Activated T-helper 17 cell treated with anti-CD3 and anti-CD28 coated beads, Interleukin-2, amount 50 U/mL, for 72 hours (primary cell): ENCODE measurements around the gene AUTS2. TPM values are rescaled to one million over a fixed set of nuclear protein-coding genes. Genes with fewer than 3 reads are reported as not detected.

Experiments
- ATAC-seq: fragments of 150-1000 bp; cut with Tn5 transposase; replicated peaks from 2 replicates; pipeline ENCODE4 v1.10.0; 2021; ENCODE audit warnings: mild to moderate bottlenecking, moderate library complexity
- H3K27ac Mint-ChIP-seq: one replicate; pipeline ENCODE4 v1.8.0; 2022; ENCODE audit warnings: mixed read lengths
- H3K27me3 Mint-ChIP-seq: one replicate; pipeline ENCODE4 v1.8.0; 2022; ENCODE audit warnings: mixed read lengths
- H3K36me3 Mint-ChIP-seq: one replicate; pipeline ENCODE4 v1.8.0; 2022; ENCODE audit warnings: low read depth, mild to moderate bottlenecking, mixed read lengths
- H3K4me1 Mint-ChIP-seq: one replicate; pipeline ENCODE4 v1.8.0; 2022; ENCODE audit warnings: mixed read lengths
- H3K4me3 Mint-ChIP-seq: one replicate; pipeline ENCODE4 v1.8.0; 2022; ENCODE audit warnings: mild to moderate bottlenecking, mixed read lengths
- H3K9me3 Mint-ChIP-seq: one replicate; pipeline ENCODE4 v1.8.0; 2022; ENCODE audit warnings: mixed read lengths
- total RNA-seq, 2 donors: library from RNA; stranded (reverse); gene quantifications; one replicate each; pipeline ENCODE4 v1.2.3, GENCODE V29; 2022

Gene AUTS2
- total RNA-seq, 2 donors from 2014 or later: 20.1 to 39.9 TPM

DNA sequence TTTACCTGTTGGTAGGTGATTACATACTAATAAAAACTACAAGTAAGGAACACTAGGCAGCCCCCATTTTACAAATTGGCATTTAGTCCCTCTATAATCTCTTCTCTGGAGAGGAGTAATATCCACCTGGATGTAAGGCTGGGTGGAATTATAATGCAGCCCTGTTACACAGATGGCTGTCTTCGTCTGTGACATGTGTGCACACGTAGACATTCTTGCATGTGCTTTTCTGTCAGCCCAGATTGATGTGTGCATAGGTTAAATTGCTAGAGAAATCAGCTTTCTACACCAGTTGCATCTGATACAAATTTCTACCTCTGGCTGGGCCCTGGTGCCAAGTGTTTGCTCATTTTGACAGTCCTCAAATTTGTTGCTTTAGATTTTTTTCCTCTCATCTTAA is 715.9 kb downstream of the AUTS2 start:
- peaks cover 10% of the 10 kb centered on the region for H3K9me3 Mint-ChIP-seq
- no peaks in the 10 kb centered on the region for H3K36me3 Mint-ChIP-seq

GRCh38 chr7:70316745-70317144 is 718.5 kb downstream of the AUTS2 start:
- peak; percentile 55 for ATAC-seq
- Mint-ChIP-seq H3K36me3 (no peaks in the 10 kb centered on the region), H3K4me1 (peaks cover 10% of the 10 kb centered on the region), H3K9me3 (peaks cover 10% of the 10 kb centered on the region), H3K27ac (no peak overlapping the region), H3K4me3 (peak overlapping the region; percentile 16), H3K27me3 (no peaks in the 10 kb centered on the region)

More for the DNA sequence above, 715.9 kb downstream of the AUTS2 start:
- ATAC-seq: no peak
- no peak overlapping the region for H3K4me3 Mint-ChIP-seq
- peaks cover 14% of the 10 kb centered on the region for H3K4me1 Mint-ChIP-seq
- H3K27me3 Mint-ChIP-seq: no peaks in the 10 kb centered on the region
- H3K27ac Mint-ChIP-seq: no peak overlapping the region

- H3K27ac Mint-ChIP-seq: no peak overlapping the region
- peaks cover 10% of the 10 kb centered on the region for H3K9me3 Mint-ChIP-seq
- H3K4me1 Mint-ChIP-seq: peaks cover 10% of the 10 kb centered on the region
- H3K36me3 Mint-ChIP-seq: no peaks in the 10 kb centered on the region
- no peak for ATAC-seq
- H3K27me3 Mint-ChIP-seq: no peaks in the 10 kb centered on the region
- peak overlapping the region; percentile 16 for H3K4me3 Mint-ChIP-seq
Measured at GRCh38 chr7:70317356-70317755, 719.1 kb downstream of the AUTS2 start.

DNA sequence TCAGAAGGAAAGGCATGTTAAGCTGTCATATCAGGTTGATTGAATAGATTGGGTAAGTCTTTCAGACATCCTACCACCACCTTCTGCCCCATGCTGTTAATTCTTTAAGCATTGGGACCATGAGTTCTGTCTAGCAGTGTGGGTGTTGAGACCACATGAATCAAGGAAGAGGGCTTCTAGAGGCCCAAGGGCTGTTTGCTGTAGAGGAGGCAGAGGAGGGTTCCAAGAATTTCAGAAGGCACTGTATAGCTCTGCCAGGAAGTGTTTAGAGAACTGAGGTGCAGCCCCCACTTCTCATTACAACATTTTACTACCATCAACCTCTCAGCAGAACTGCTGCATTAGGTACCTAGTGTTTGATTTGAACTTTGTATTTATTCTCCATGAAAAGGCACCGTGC is 720.2 kb downstream of the AUTS2 start:
- no peaks in the 10 kb centered on the region for H3K36me3 Mint-ChIP-seq
- no peaks in the 10 kb centered on the region for H3K27me3 Mint-ChIP-seq
- no peak overlapping the region for H3K27ac Mint-ChIP-seq
- ATAC-seq: peak; percentile 16
- H3K4me3 Mint-ChIP-seq: no peak overlapping the region
- peaks cover 10% of the 10 kb centered on the region for H3K4me1 Mint-ChIP-seq
- peaks cover 10% of the 10 kb centered on the region for H3K9me3 Mint-ChIP-seq

GRCh38 chr7:70319057-70319456 is 720.8 kb downstream of the AUTS2 start:
- Mint-ChIP-seq H3K4me1 (peaks cover 10% of the 10 kb centered on the region), H3K27me3 (no peaks in the 10 kb centered on the region), H3K27ac (no peak overlapping the region), H3K9me3 (peaks cover 10% of the 10 kb centered on the region), H3K36me3 (no peaks in the 10 kb centered on the region), H3K4me3 (no peak overlapping the region)
- no peak for ATAC-seq

GRCh38 chr7:70321016-70321590 is 722.8 kb downstream of the AUTS2 start:
- Mint-ChIP-seq H3K27ac (no peak overlapping the region), H3K9me3 (peaks cover 10% of the 10 kb centered on the region), H3K27me3 (no peaks in the 10 kb centered on the region), H3K36me3 (no peaks in the 10 kb centered on the region), H3K4me1 (peaks cover 11% of the 10 kb centered on the region), H3K4me3 (no peak overlapping the region)
- no peak for ATAC-seq

GRCh38 chr7:70322856-70323255 is 724.6 kb downstream of the AUTS2 start:
- no peak overlapping the region for H3K27ac Mint-ChIP-seq
- H3K27me3 Mint-ChIP-seq: no peaks in the 10 kb centered on the region
- ATAC-seq: no peak
- H3K4me3 Mint-ChIP-seq: no peak overlapping the region
- H3K9me3 Mint-ChIP-seq: peaks cover 8% of the 10 kb centered on the region
- no peaks in the 10 kb centered on the region for H3K36me3 Mint-ChIP-seq
- peaks cover 9% of the 10 kb centered on the region for H3K4me1 Mint-ChIP-seq

DNA sequence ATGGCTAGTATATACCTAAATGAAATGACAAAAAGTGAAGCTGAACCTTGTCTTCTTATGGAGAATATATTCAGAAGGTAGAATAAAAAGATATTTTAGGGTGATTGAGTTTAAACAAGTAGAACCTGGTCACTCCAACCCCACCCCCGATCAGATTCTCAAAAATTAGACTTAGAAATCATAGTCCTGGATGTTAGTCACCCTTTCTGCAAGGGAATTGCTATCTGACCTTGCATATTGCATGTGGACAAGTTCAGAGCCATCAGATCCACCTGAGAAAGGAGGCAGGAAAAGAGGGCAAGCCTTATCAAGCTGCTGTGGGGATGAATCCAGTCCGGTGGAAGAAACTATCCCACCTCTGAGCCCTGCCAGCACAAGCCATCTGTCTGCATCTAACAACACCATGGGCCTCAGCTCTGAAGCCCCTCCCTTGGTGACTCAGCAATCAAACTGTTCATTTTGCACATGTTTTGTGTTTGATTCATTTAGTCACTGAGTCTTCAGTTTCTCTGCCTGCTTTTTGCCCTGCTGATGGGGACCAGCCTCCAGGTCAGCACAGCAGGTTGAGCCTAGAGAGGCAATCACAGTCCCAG is 727.3 kb downstream of the AUTS2 start:
- no peak overlapping the region for H3K4me3 Mint-ChIP-seq
- no peaks in the 10 kb centered on the region for H3K27me3 Mint-ChIP-seq
- ATAC-seq: no peak
- H3K36me3 Mint-ChIP-seq: no peaks in the 10 kb centered on the region
- peaks cover 4% of the 10 kb centered on the region for H3K4me1 Mint-ChIP-seq
- H3K27ac Mint-ChIP-seq: no peak overlapping the region
- H3K9me3 Mint-ChIP-seq: peaks cover 2% of the 10 kb centered on the region

GRCh38 chr7:70334295-70334694 is 736.0 kb downstream of the AUTS2 start:
- Mint-ChIP-seq H3K4me1 (peaks cover 6% of the 10 kb centered on the region), H3K27ac (no peak overlapping the region), H3K4me3 (peak overlapping the region; percentile 38), H3K27me3 (no peaks in the 10 kb centered on the region), H3K36me3 (no peaks in the 10 kb centered on the region), H3K9me3 (peaks cover 7% of the 10 kb centered on the region)
- ATAC-seq: peak; percentile 57

DNA sequence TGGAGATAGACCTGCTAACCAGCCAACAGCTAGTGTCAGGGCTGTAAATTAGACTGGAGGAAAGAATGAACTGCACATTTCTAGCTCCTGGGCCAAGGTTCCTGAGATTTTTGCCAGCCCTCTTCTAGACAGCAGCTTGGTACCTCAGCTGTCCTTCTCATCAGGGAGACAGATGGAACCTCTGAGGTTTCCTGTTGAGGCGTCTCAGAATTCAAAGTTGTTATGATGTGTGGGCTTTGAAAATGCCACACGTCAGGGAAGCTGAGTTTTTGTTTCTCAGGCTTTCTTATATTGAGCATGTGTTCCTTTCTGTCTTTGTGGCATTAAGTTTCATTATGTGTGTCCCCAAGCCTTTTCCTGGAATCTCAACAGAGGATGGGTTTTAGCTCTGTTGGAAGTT is 736.6 kb downstream of the AUTS2 start:
- Mint-ChIP-seq H3K4me1 (peaks cover 6% of the 10 kb centered on the region), H3K27ac (no peak overlapping the region), H3K4me3 (peak overlapping the region; percentile 38), H3K36me3 (no peaks in the 10 kb centered on the region), H3K27me3 (no peaks in the 10 kb centered on the region), H3K9me3 (peaks cover 7% of the 10 kb centered on the region)
- ATAC-seq: peak; percentile 91

- ATAC-seq: no peak
- H3K4me1 Mint-ChIP-seq: peaks cover 6% of the 10 kb centered on the region
- H3K36me3 Mint-ChIP-seq: no peaks in the 10 kb centered on the region
- H3K27me3 Mint-ChIP-seq: no peaks in the 10 kb centered on the region
- H3K9me3 Mint-ChIP-seq: peaks cover 4% of the 10 kb centered on the region
- H3K4me3 Mint-ChIP-seq: no peak overlapping the region
- no peak overlapping the region for H3K27ac Mint-ChIP-seq
Measured at GRCh38 chr7:70336536-70336935, 738.3 kb downstream of the AUTS2 start.

DNA sequence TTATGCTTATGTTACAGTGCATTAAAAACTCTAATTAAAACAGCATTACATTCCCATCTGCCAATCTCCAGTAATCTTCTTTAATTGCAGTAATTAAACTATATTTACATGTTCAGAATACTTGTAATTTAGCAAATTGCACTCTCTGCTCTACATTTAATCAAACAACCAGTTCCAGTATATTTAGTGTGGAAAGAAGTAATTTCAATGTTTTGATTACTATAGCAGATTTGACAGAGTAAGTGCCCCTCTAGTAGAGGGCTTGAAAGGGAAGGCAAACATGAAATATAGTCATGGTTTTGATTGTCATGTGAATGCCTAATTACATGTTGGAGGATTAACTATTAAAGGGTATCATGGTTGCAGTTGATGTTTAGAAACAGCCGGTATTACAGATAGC is 739.7 kb downstream of the AUTS2 start:
- ATAC-seq: no peak
- no peak overlapping the region for H3K27ac Mint-ChIP-seq

DNA sequence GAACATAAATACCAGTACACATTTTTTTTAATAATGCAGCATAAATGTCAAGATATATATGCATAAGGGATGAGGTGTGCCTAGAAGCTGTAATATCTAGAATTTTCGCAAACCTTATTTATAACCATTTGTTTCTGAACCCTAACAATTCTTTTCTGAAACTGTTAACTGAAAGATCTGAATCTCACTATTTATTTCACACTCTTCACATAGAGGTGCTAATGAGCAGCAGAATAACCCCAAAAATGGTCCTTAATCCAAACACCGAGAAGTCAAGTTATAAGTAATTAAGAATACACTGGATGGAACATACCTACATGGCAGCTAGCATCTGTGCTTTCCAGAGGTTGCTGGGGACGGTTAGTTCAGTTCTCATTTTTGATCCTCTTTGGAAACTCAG is 742.0 kb downstream of the AUTS2 start:
- H3K4me1 Mint-ChIP-seq: peaks cover 4% of the 10 kb centered on the region
- no peak overlapping the region for H3K4me3 Mint-ChIP-seq
- H3K9me3 Mint-ChIP-seq: no peaks in the 10 kb centered on the region
- H3K27ac Mint-ChIP-seq: no peak overlapping the region
- H3K27me3 Mint-ChIP-seq: no peaks in the 10 kb centered on the region
- no peaks in the 10 kb centered on the region for H3K36me3 Mint-ChIP-seq
- ATAC-seq: no peak

More for the DNA sequence above, 739.7 kb downstream of the AUTS2 start:
- no peaks in the 10 kb centered on the region for H3K27me3 Mint-ChIP-seq
- peaks cover under 1% of the 10 kb centered on the region for H3K9me3 Mint-ChIP-seq
- H3K4me3 Mint-ChIP-seq: no peak overlapping the region
- peaks cover 6% of the 10 kb centered on the region for H3K4me1 Mint-ChIP-seq
- no peaks in the 10 kb centered on the region for H3K36me3 Mint-ChIP-seq

DNA sequence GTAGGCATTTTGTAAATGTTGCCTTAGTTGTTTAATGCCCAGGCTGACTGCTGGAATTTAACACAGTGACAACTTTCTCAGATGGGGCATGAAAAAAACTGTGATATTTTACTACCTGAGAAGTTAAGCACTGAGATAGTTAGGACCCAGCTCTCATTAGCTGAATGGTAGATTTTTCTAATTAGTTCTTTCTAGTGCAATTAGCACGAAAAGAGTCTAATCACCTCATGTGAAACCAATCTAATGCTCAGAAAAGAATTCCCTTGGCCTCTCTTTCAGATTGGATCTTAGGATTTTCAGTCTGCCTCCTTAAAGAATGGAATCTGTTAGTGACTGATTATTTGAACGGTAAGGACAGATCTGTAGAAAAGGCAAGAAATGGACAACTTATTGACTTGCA is 743.2 kb downstream of the AUTS2 start:
- no peak for ATAC-seq
- Mint-ChIP-seq H3K9me3 (no peaks in the 10 kb centered on the region), H3K36me3 (no peaks in the 10 kb centered on the region), H3K27ac (no peak overlapping the region), H3K4me3 (no peak overlapping the region), H3K27me3 (no peaks in the 10 kb centered on the region), H3K4me1 (no peaks in the 10 kb centered on the region)

DNA sequence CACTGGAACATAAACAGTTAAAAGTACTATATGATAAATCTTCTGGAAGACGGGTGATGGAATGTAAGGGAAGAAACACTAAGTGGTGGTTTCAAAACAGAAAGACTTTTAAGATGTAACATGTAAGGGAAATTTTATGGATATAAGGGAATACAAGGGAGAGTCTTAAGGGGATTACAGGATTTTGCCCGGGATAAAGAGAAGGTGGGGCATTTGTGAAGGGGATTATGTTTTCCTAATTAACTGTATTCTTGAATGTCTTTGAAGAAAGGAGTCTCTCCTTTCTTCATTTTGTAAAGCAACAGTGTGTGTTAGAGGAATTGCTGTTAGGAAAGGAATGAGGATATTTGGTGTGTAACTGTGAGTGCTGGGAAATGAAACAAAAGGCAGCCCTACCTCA is 745.2 kb downstream of the AUTS2 start:
- H3K27ac Mint-ChIP-seq: no peak overlapping the region
- H3K27me3 Mint-ChIP-seq: no peaks in the 10 kb centered on the region
- H3K36me3 Mint-ChIP-seq: no peaks in the 10 kb centered on the region
- peaks cover 6% of the 10 kb centered on the region for H3K4me1 Mint-ChIP-seq
- H3K9me3 Mint-ChIP-seq: no peaks in the 10 kb centered on the region
- ATAC-seq: no peak
- H3K4me3 Mint-ChIP-seq: no peak overlapping the region
